ENCODE data around the gene PAWR. TPM values are rescaled to one million over a fixed set of nuclear protein-coding genes. Genes with fewer than 3 reads are reported as not detected.
A peak's percentile ranks its signal among the peaks of the same experiment; 100 is the strongest.

The PAWR gene
- total RNA-seq, 1 experiment from 2014 or later, result 204 TPM

- Histone ChIP-seq H3K79me2 (ENCODE audit: low read depth) (no peaks in the 10 kb centered on the region), H3K9me2 (ENCODE audit: insufficient read depth) (no peaks in the 10 kb centered on the region), H3K27ac (peak overlapping the region; percentile 45), H3K4me3 (no peak overlapping the region), H3K4me1 (replicated peaks; ENCODE audit: insufficient read depth) (peaks cover 12% of the 10 kb centered on the region), H3F3A (ENCODE audit: insufficient read depth, low read depth) (peaks cover 9% of the 10 kb centered on the region; the same call in 1 of the 2 replicates), H3K4me2 (no peak overlapping the region), H2AFZ (no peak overlapping the region), H3K9me3 (ENCODE audit: insufficient read depth, low read depth) (no peaks in the 10 kb centered on the region), H3K36me3 (ENCODE audit: low read depth) (no peaks in the 10 kb centered on the region), H3K27me3 (ENCODE audit: insufficient read depth, low read depth) (no peaks in the 10 kb centered on the region), H4K20me1 (ENCODE audit: insufficient read depth) (no peaks in the 10 kb centered on the region)
- BruUV-seq (replicated peaks), result no TSS peak
- intact Hi-C loops (cut with micrococcal nuclease; ENCODE audit: unreplicated experiment), result no loop called here
- TF ChIP-seq CTCF (conservative IDR thresholded peaks at IDR 0.05) (no peak), EZH2 (IDR thresholded peaks at IDR 0.05; ENCODE audit: low read depth) (no peak)
- peak in 1 of 2 experiments; percentile 44 for DNase-seq
- ChIA-PET CTCF (no interaction called here), POLR2A (ENCODE audit: unreplicated experiment) (no interaction called here)
Measured at GRCh38 chr12:79706676-79707075, 15.9 kb upstream of the PAWR start.

- intact Hi-C loops (cut with micrococcal nuclease; ENCODE audit: unreplicated experiment), result no loop called here
- Histone ChIP-seq H3F3A (ENCODE audit: insufficient read depth, low read depth) (peaks cover 9% of the 10 kb centered on the region; the same call in 1 of the 2 replicates), H3K9me2 (ENCODE audit: insufficient read depth) (no peaks in the 10 kb centered on the region), H3K4me2 (no peak overlapping the region), H3K9me3 (ENCODE audit: insufficient read depth, low read depth) (no peaks in the 10 kb centered on the region), H3K27me3 (ENCODE audit: insufficient read depth, low read depth) (no peaks in the 10 kb centered on the region), H3K4me3 (no peak overlapping the region), H4K20me1 (ENCODE audit: insufficient read depth) (no peaks in the 10 kb centered on the region), H3K4me1 (replicated peaks; ENCODE audit: insufficient read depth) (peaks cover 12% of the 10 kb centered on the region), H3K27ac (peak overlapping the region; percentile 45), H3K79me2 (ENCODE audit: low read depth) (no peaks in the 10 kb centered on the region), H3K36me3 (ENCODE audit: low read depth) (no peaks in the 10 kb centered on the region), H2AFZ (no peak overlapping the region)
- DNase-seq, result peak in 1 of 2 experiments; percentile 80
- TF ChIP-seq CTCF (conservative IDR thresholded peaks at IDR 0.05), result no peak
- TF ChIP-seq EZH2 (IDR thresholded peaks at IDR 0.05; ENCODE audit: low read depth), result no peak
- ChIA-PET POLR2A (ENCODE audit: unreplicated experiment) (no interaction called here), CTCF (no interaction called here)
- BruUV-seq (replicated peaks), result no TSS peak
Measured at GRCh38 chr12:79706156-79706555, 15.4 kb upstream of the PAWR start.

GRCh38 chr12:79698966-79699365 lies 8.2 kb upstream of the PAWR start:
- H3K4me2 ChIP-seq, result no peak overlapping the region
- no TSS peak for BruUV-seq (replicated peaks)

More at GRCh38 chr12:79698966-79699365, 8.2 kb upstream of the PAWR start:
- H3K4me3 ChIP-seq, result no peak overlapping the region
- no peak overlapping the region for H2AFZ ChIP-seq
- H3K27me3 ChIP-seq (ENCODE audit: insufficient read depth, low read depth), result no peaks in the 10 kb centered on the region
- TF ChIP-seq CTCF (conservative IDR thresholded peaks at IDR 0.05), result no peak
- TF ChIP-seq EZH2 (IDR thresholded peaks at IDR 0.05; ENCODE audit: low read depth), result no peak
- no peaks in the 10 kb centered on the region for H4K20me1 ChIP-seq (ENCODE audit: insufficient read depth)
- intact Hi-C loops (cut with micrococcal nuclease; ENCODE audit: unreplicated experiment), result no loop called here
- no peaks in the 10 kb centered on the region for H3K9me3 ChIP-seq (ENCODE audit: insufficient read depth, low read depth)
- peaks cover 12% of the 10 kb centered on the region for H3K4me1 ChIP-seq (replicated peaks; ENCODE audit: insufficient read depth)
- ChIA-PET CTCF (no interaction called here), POLR2A (ENCODE audit: unreplicated experiment) (no interaction called here)
- H3K9me2 ChIP-seq (ENCODE audit: insufficient read depth), result no peaks in the 10 kb centered on the region
- H3K27ac ChIP-seq, result no peak overlapping the region
- H3K79me2 ChIP-seq (ENCODE audit: low read depth), result 0 out of 2 replicates have a peak, but pooled peaks cover 9% of the 10 kb centered on the region
- no peaks in the 10 kb centered on the region for H3K36me3 ChIP-seq (ENCODE audit: low read depth)
- peaks cover under 1% of the 10 kb centered on the region; the same call in 1 of the 2 replicates for H3F3A ChIP-seq (ENCODE audit: insufficient read depth, low read depth)
- DNase-seq, result no peak
